ENCODE results near the gene ZNF622. TPM values are rescaled to one million over a fixed set of nuclear protein-coding genes. Genes with fewer than 3 reads are reported as not detected.

ZNF622 gene
- total and polyA plus RNA-seq, 2 donors (not counting 3 experiments of a cell fraction or from before 2014, with no cell fraction given) = 10.0 to 26.6 TPM

- H3K79me2 ChIP-seq (ENCODE audit: control insufficient read depth, insufficient read depth, low read length) = no peaks in the 10 kb centered on the region
- no peak overlapping the region for H3K4me3 ChIP-seq (replicated peaks in 1 of 3; ENCODE audit: insufficient read depth in 1 of 3, low read depth in 1 of 3, low read length in 3 of 3)
- no peaks in the 10 kb centered on the region for H3K36me3 ChIP-seq (ENCODE audit: control insufficient read depth in 2 of 2, extremely low read depth in 1 of 2, insufficient read depth in 2 of 2, low read length in 2 of 2)
- TF ChIP-seq POLR2AphosphoS5 (IDR thresholded peaks at IDR 0.05; ENCODE audit: insufficient read depth, low read depth, low read length) (no peak), MYC (IDR thresholded peaks at IDR 0.05; ENCODE audit: low read depth, low read length) (no peak), GATA2 (IDR thresholded peaks at IDR 0.05; ENCODE audit: insufficient read depth, insufficient read length, low read depth, low read length) (no peak), JUN (IDR thresholded peaks at IDR 0.05; ENCODE audit: borderline replicate concordance, insufficient read depth, insufficient read length, low read depth) (no peak), CTCF (IDR thresholded peaks at IDR 0.05; ENCODE audit: extremely low read depth in 1 of 2, insufficient read depth in 1 of 2, low read depth in 1 of 2, low read length in 2 of 2) (no peak), FOS (IDR thresholded peaks at IDR 0.05; ENCODE audit: borderline replicate concordance, insufficient read depth, low read length) (no peak), POLR2A (IDR thresholded peaks at IDR 0.05; ENCODE audit: low read depth, low read length) (no peak)
- intact Hi-C loops (cut with micrococcal nuclease) = no loop called here
- no peak overlapping the region for H3K4me2 ChIP-seq (ENCODE audit: insufficient read depth, low read length)
- dilution Hi-C loops (cut with MboI; ENCODE audit: extremely low pct_ligation_motif_present, low sequenced_read_pairs) = no loop called here
- no peaks in the 10 kb centered on the region for H3K4me1 ChIP-seq (ENCODE audit: control insufficient read depth, extremely low read depth, insufficient read depth, low read length)
- ChIA-PET POLR2A (no interaction called here), CTCF (no interaction called here)
- no TSS peak for BruUV-seq (replicated peaks)
- no peaks in the 10 kb centered on the region for H4K20me1 ChIP-seq (replicated peaks; ENCODE audit: control insufficient read depth, extremely low read depth, insufficient read depth, low read length)
- H3K27me3 ChIP-seq (ENCODE audit: control insufficient read depth in 2 of 2, insufficient read depth in 2 of 2, low read length in 2 of 2) = peaks cover 5 to 11% of the 10 kb centered on the region in 2 experiments
- H3K9ac ChIP-seq (replicated peaks; ENCODE audit: extremely low read depth, insufficient read depth, low read length) = no peak overlapping the region
- H2AFZ ChIP-seq (ENCODE audit: low read depth, low read length) = no peak overlapping the region
- no peak overlapping the region for H3K27ac ChIP-seq (ENCODE audit: insufficient read depth, low read depth, low read length)
- H3K9me1 ChIP-seq (replicated peaks; ENCODE audit: control insufficient read depth, extremely low read depth, insufficient read depth, low read length) = no peaks in the 10 kb centered on the region
- DNase-seq (ENCODE audit: low read depth, low spot score) (no peak), FAIRE-seq (no peak)
- no peaks in the 10 kb centered on the region for H3K9me3 ChIP-seq (replicated peaks; ENCODE audit: control insufficient read depth, insufficient read depth, low read length)
Observed at GRCh38 chr5:16480821-16481538, 15.4 kb upstream of the ZNF622 start.
